NCI-H446 (cell line): ENCODE measurements around the gene HERC5.
"Not testable (repeated sequence)": the region's sequence is repeated elsewhere in the genome, so short reads cannot be mapped to it uniquely, and the experiment has no call there.

ENCODE experiments used
- DNase-seq, 2 experiments: peaks; one replicate each; lab custom pipeline; 2025; lab: John Stamatoyannopoulos, UW

The HERC5 gene

GRCh38 chr4:88448211-88448765 lies 8.6 kb upstream of the HERC5 start:
- DNase-seq = not testable (repeated sequence)

- DNase-seq = no peak
Measured at GRCh38 chr4:88448889-88449288, 8.0 kb upstream of the HERC5 start.

GRCh38 chr4:88449290-88449689 lies 7.6 kb upstream of the HERC5 start:
- DNase-seq = no peak

GRCh38 chr4:88451205-88451604 lies 5.7 kb upstream of the HERC5 start:
- no peak for DNase-seq

- DNase-seq = no peak
Measured at GRCh38 chr4:88452912-88453311, 4.0 kb upstream of the HERC5 start.

GRCh38 chr4:88457307-88458103 lies 586 bp downstream of the HERC5 start:
- DNase-seq = no peak

GRCh38 chr4:88458104-88458740 lies 1.3 kb downstream of the HERC5 start:
- DNase-seq = no peak

GRCh38 chr4:88465653-88466192 lies 8.8 kb downstream of the HERC5 start:
- DNase-seq = no peak

- no peak for DNase-seq
Measured at GRCh38 chr4:88467392-88467791, 10.5 kb downstream of the HERC5 start.

GRCh38 chr4:88477229-88477860 lies 20.4 kb downstream of the HERC5 start:
- no peak for DNase-seq

- DNase-seq = no peak
Measured at GRCh38 chr4:88478247-88478646, 21.3 kb downstream of the HERC5 start.

- no peak for DNase-seq
Measured at GRCh38 chr4:88481537-88481936, 24.6 kb downstream of the HERC5 start.

- no peak for DNase-seq
Measured at GRCh38 chr4:88489100-88489761, 32.3 kb downstream of the HERC5 start.

- no peak for DNase-seq
Measured at GRCh38 chr4:88497859-88498409, 41.0 kb downstream of the HERC5 start.

- no peak for DNase-seq
Measured at GRCh38 chr4:88503344-88503743, 46.4 kb downstream of the HERC5 start.

- no peak for DNase-seq
Measured at GRCh38 chr4:88511236-88511635, 54.3 kb downstream of the HERC5 start.

GRCh38 chr4:88514557-88515511 lies 57.9 kb downstream of the HERC5 start:
- no peak for DNase-seq

- DNase-seq = no peak
Measured at GRCh38 chr4:88516746-88517145, 59.8 kb downstream of the HERC5 start.

GRCh38 chr4:88517825-88518224 lies 60.9 kb downstream of the HERC5 start:
- DNase-seq = no peak

GRCh38 chr4:88518911-88519310 lies 62.0 kb downstream of the HERC5 start:
- DNase-seq = no peak
